Esophagus muscularis mucosa (tissue), 3 donors: ENCODE results near the gene MAPK11.
A peak's percentile ranks its signal among the peaks of the same experiment; 100 is the strongest.

Experiments
- POLR2AphosphoS5 ChIP-seq, 2 donors: sonication (generic); formaldehyde crosslinking; IDR thresholded peaks; one replicate each; pipeline ENCODE4 v1.6.1; 2017; ENCODE audit warnings: antibody characterized with exemption in 2 of 2
- TF ChIP-seq, protein P1 (sequence below), 3 experiments: fragments of 200-600 bp in 2 of 3; fragments of 450-650 bp in 1 of 3; sonication (generic) in 2 of 3; IDR thresholded peaks; one replicate each; pipeline ENCODE4 v1.5.1; 2017 to 2019; ENCODE audit warnings: antibody characterized with exemption in 3 of 3, mild to moderate bottlenecking in 2 of 3, moderate library complexity in 1 of 3

DNA sequence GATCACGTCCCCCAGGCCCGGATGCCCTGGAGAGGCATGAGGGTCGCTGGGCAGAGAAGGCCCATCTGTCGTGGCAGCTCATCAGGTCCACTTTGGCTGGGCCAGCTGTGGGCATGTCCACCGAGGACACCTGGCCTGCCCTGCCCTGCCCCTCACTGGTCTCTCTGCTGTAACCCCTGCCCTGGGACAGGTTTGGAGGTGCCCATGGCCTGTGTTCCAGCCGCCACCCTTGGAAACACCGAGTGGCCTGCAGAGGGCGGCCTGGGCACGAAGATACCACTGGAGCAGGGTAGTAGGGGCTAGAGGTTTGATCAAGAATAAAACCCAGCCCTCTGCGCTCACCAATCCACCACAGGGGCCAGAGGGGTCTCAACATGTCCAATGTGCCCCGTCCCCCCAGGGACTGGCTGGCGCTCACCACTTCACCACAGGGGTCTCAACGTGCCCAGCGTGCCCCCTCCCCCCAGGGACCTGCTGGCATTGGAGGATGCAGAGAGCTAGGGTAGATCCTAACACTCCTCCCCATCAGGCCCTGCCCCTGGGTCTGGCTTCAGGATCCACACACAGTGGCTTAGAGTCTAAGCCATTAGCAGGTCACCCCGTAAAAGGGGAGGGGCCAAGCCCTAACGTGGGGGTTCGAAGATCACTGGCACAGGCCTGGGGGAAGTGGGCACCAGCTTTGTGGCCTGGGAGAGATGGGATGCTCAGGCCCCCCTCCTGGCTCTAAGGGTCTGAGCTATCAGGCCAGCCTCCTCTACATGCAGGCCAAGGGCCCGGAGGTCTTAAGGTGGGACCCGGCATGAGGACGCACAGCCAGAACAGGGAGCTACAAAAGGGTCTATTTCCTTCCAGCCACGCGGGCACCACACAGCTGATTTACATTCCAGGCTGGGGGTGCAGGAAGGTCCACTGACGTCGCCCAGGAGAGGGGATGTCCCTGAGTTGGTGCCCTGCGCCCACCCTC is 17.8 kb downstream of the MAPK11 start:
- TF ChIP-seq, protein P1, sequence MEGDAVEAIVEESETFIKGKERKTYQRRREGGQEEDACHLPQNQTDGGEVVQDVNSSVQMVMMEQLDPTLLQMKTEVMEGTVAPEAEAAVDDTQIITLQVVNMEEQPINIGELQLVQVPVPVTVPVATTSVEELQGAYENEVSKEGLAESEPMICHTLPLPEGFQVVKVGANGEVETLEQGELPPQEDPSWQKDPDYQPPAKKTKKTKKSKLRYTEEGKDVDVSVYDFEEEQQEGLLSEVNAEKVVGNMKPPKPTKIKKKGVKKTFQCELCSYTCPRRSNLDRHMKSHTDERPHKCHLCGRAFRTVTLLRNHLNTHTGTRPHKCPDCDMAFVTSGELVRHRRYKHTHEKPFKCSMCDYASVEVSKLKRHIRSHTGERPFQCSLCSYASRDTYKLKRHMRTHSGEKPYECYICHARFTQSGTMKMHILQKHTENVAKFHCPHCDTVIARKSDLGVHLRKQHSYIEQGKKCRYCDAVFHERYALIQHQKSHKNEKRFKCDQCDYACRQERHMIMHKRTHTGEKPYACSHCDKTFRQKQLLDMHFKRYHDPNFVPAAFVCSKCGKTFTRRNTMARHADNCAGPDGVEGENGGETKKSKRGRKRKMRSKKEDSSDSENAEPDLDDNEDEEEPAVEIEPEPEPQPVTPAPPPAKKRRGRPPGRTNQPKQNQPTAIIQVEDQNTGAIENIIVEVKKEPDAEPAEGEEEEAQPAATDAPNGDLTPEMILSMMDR (IDR thresholded peaks at IDR 0.05) = peak; percentile 62 to 74 (median 67)
- peak in 1 of 2 donors; percentile 33 for TF ChIP-seq POLR2AphosphoS5 (IDR thresholded peaks at IDR 0.05)
